ENCODE measurements around the gene MLF1.
"Not testable (repeated sequence)": the region's sequence is repeated elsewhere in the genome, so short reads cannot be mapped to it uniquely, and the experiment has no call there.

The MLF1 gene

GRCh38 chr3:158570999-158571702, at the start of gene MLF1:
TSS of gene MLF1 (plus strand) at chr3:158571194. CDS start at chr3:158571301, 107 bp downstream.
- peak; percentile 99 for DNase-seq (ENCODE audit: low spot score)

- peak; percentile 39 for DNase-seq (ENCODE audit: low spot score)
Measured at GRCh38 chr3:158522221-158523136, 48.5 kb upstream of the MLF1 start.

GRCh38 chr3:158528076-158528674, 42.8 kb upstream of the MLF1 start:
- no peak for DNase-seq (ENCODE audit: low spot score)

GRCh38 chr3:158531334-158531733, 39.7 kb upstream of the MLF1 start:
- DNase-seq (ENCODE audit: low spot score), result no peak

- DNase-seq (ENCODE audit: low spot score), result peak; percentile 52
Measured at GRCh38 chr3:158532099-158532734, 38.8 kb upstream of the MLF1 start.

GRCh38 chr3:158535918-158536317, 35.1 kb upstream of the MLF1 start:
- no peak for DNase-seq (ENCODE audit: low spot score)

- peak; percentile 29 for DNase-seq (ENCODE audit: low spot score)
Measured at GRCh38 chr3:158539414-158540014, 31.5 kb upstream of the MLF1 start.

- no peak for DNase-seq (ENCODE audit: low spot score)
Measured at GRCh38 chr3:158540066-158540465, 30.9 kb upstream of the MLF1 start.

GRCh38 chr3:158548691-158549090, 22.3 kb upstream of the MLF1 start:
- no peak for DNase-seq (ENCODE audit: low spot score)

GRCh38 chr3:158549938-158550337, 21.1 kb upstream of the MLF1 start:
- DNase-seq (ENCODE audit: low spot score), result not testable (repeated sequence)

GRCh38 chr3:158552124-158552523, 18.9 kb upstream of the MLF1 start:
- no peak for DNase-seq (ENCODE audit: low spot score)

- DNase-seq (ENCODE audit: low spot score), result no peak
Measured at GRCh38 chr3:158559504-158559903, 11.5 kb upstream of the MLF1 start.

- no peak for DNase-seq (ENCODE audit: low spot score)
Measured at GRCh38 chr3:158560979-158561378, 10.0 kb upstream of the MLF1 start.

GRCh38 chr3:158562674-158563073, 8.3 kb upstream of the MLF1 start:
- no peak for DNase-seq (ENCODE audit: low spot score)

GRCh38 chr3:158563076-158563475, 7.9 kb upstream of the MLF1 start:
- DNase-seq (ENCODE audit: low spot score), result no peak

- DNase-seq (ENCODE audit: low spot score), result no peak
Measured at GRCh38 chr3:158565076-158565475, 5.9 kb upstream of the MLF1 start.

GRCh38 chr3:158568784-158569183, 2.2 kb upstream of the MLF1 start:
- no peak for DNase-seq (ENCODE audit: low spot score)

- DNase-seq (ENCODE audit: low spot score), result no peak
Measured at GRCh38 chr3:158569794-158570193, 1.2 kb upstream of the MLF1 start.

- no peak for DNase-seq (ENCODE audit: low spot score)
Measured at GRCh38 chr3:158571969-158572765, 1.2 kb downstream of the MLF1 start.

GRCh38 chr3:158572766-158573060, 1.7 kb downstream of the MLF1 start:
- DNase-seq (ENCODE audit: low spot score), result no peak

GRCh38 chr3:158573714-158574113, 2.7 kb downstream of the MLF1 start:
- no peak for DNase-seq (ENCODE audit: low spot score)
